GM18520 (cell line): Measurements from ENCODE around the gene PSME2.
A peak's percentile ranks its signal among the peaks of the same experiment; 100 is the strongest.

ENCODE experiments used
- ATAC-seq: cut with Tn5 transposase; IDR thresholded peaks from one replicate; pipeline ENCODE4 v1.9.1; 2021; ENCODE audit not compliant: unreplicated experiment

Gene PSME2

GRCh38 chr14:24095271-24096068 lies 50.9 kb downstream of the PSME2 start:
- ATAC-seq = peak; percentile 62

- ATAC-seq = no peak
Observed at GRCh38 chr14:24094841-24095270, 51.6 kb downstream of the PSME2 start.

- ATAC-seq = peak; percentile 40
Observed at GRCh38 chr14:24093901-24094840, 52.2 kb downstream of the PSME2 start, which contains the start of gene PCK2. Gene PCK2 (plus strand): TSS chr14:24094311. CDS start chr14:24094406, 95 bp downstream.
